K562 (cell line): Measurements from ENCODE around the gene CLDN7. TPM values are rescaled to one million over a fixed set of nuclear protein-coding genes. Genes with fewer than 3 reads are reported as not detected.

Experiments
- ATAC-seq: fragments of 200-7000 bp; cut with Tn5 transposase; 3 replicates; pipeline ENCODE4 v1.9.1; 2020; ENCODE audit warnings: moderate library complexity
- BruUV-seq: library from RNA; stranded (reverse); fragments of 400-500 nt; replicated peaks from 2 replicates; lab custom pipeline; 2021; lab: Mats Ljungman, UMichigan
- CTCF ChIA-PET: fragments of 300-600 bp; formaldehyde crosslinking; extraction: SDS; loops from one replicate; lab custom pipeline; 2021; ENCODE audit warnings: low intra/inter-chr PET ratio; lab: Yijun Ruan, JAX
- POLR2A ChIA-PET: fragments of 300-600, 350-650 bp; sonication (Branson Sonifier 250); formaldehyde crosslinking; extraction: SDS; loops from one replicate; lab custom pipeline; 2021; ENCODE audit warnings: antibody characterized with exemption, inconsistent platforms; lab: Yijun Ruan, JAX
- DNase-seq, 4 experiments: peaks; one replicate each; pipeline versions ENCODE4 v3.0.0 to v3.0.0-alpha.2; 2011 to 2018; ENCODE audit warnings: low spot score in 3 of 4, mixed read lengths in 3 of 4; ENCODE audit errors: extremely low read depth in 1 of 4
- FAIRE-seq: peaks from 2 replicates; lab custom pipeline; 2011; peaks lifted over from hg19 to GRCh38; lab: Jason Lieb, UNC
- H2AFZ ChIP-seq: 2 replicates; pipeline ENCODE4 v1.6.0; 2011; ENCODE audit warnings: low read depth, low read length, control low read depth, inconsistent platforms
- H3K27ac ChIP-seq: fragments of 200-600 bp; 3 replicates; pipeline ENCODE4 v1.8.0; 2011; ENCODE audit warnings: low read depth, mild to moderate bottlenecking, control low read depth, inconsistent platforms, low read length, moderate library complexity, mixed read lengths; ENCODE audit errors: extremely low read depth
- H3K27me3 ChIP-seq, 2 experiments: fragments of 300-600 bp in 1 of 2; 2 replicates in 1 of 2; 3 replicates in 1 of 2; pipeline versions ENCODE4 v1.6.0 to v1.8.0; 2011; ENCODE audit warnings: inconsistent platforms in 2 of 2, low read length in 2 of 2, mild to moderate bottlenecking in 1 of 2, mixed read lengths in 1 of 2, moderate library complexity in 1 of 2; ENCODE audit not compliant: control insufficient read depth in 2 of 2, insufficient read depth in 2 of 2
- H3K36me3 ChIP-seq: fragments of 300-600 bp; 3 replicates; pipeline ENCODE4 v1.8.0; 2011; ENCODE audit warnings: mild to moderate bottlenecking, low read length, inconsistent platforms; ENCODE audit not compliant: control insufficient read depth, insufficient read depth
- H3K4me1 ChIP-seq, 2 experiments: fragments of 200-600 bp in 1 of 2; replicated peaks in 1 of 2; 2 replicates in 1 of 2; 3 replicates in 1 of 2; pipeline versions ENCODE4 v1.5.1 to v1.8.0; 2011; ENCODE audit warnings: inconsistent platforms in 2 of 2, low read length in 2 of 2, mild to moderate bottlenecking in 1 of 2, mixed read lengths in 1 of 2, moderate library complexity in 1 of 2; ENCODE audit not compliant: control insufficient read depth in 2 of 2, insufficient read depth in 2 of 2
- H3K4me2 ChIP-seq: 2 replicates; pipeline ENCODE4 v1.6.1; 2011; ENCODE audit warnings: low read length, control low read depth, inconsistent platforms, mixed read lengths; ENCODE audit not compliant: insufficient read depth
- H3K4me3 ChIP-seq: fragments of 200-600 bp; sonication (generic), shearing (Covaris generic); 2 replicates; pipeline ENCODE4 v1.5.1; 2016; ENCODE audit warnings: control low read depth, inconsistent platforms
- H3K79me2 ChIP-seq: fragments of 200-600 bp; 3 replicates; pipeline ENCODE4 v1.8.0; 2011; ENCODE audit warnings: low read length, inconsistent platforms; ENCODE audit not compliant: control insufficient read depth, insufficient read depth
- H3K9ac ChIP-seq, 2 experiments: 2 replicates each; pipeline versions ENCODE4 v1.6.0 to v1.6.1; 2011; ENCODE audit warnings: low read depth in 2 of 2, low read length in 2 of 2, control low read depth in 1 of 2, inconsistent platforms in 1 of 2, mild to moderate bottlenecking in 1 of 2, mixed read lengths in 1 of 2; ENCODE audit not compliant: insufficient read depth in 1 of 2
- H3K9me1 ChIP-seq: one replicate; pipeline ENCODE4 v1.6.0; 2011; ENCODE audit warnings: inconsistent platforms, mild to moderate bottlenecking, low read length, moderate library complexity; ENCODE audit not compliant: control insufficient read depth, insufficient read depth
- H3K9me3 ChIP-seq: replicated peaks from 2 replicates; pipeline ENCODE4 v1.5.1; 2011; ENCODE audit warnings: low read depth, low read length, inconsistent platforms; ENCODE audit not compliant: control insufficient read depth, insufficient read depth
- H4K20me1 ChIP-seq: replicated peaks from 2 replicates; pipeline ENCODE4 v1.6.1; 2011; ENCODE audit warnings: low read length, inconsistent platforms, mixed read lengths; ENCODE audit not compliant: control insufficient read depth, insufficient read depth
- DEAF1 ChIP-seq: fragments of 450-650 bp; formaldehyde crosslinking; IDR thresholded peaks from 2 replicates; pipeline ENCODE4 v1.4.0; 2020; ENCODE audit warnings: mild to moderate bottlenecking, moderate library complexity
- ELF4 ChIP-seq: fragments of 450-650 bp; formaldehyde crosslinking; IDR thresholded peaks from 2 replicates; pipeline ENCODE4 v1.4.0; 2022; ENCODE audit warnings: missing genetic modification characterization
- POLR2G ChIP-seq: fragments of 200-400 bp; formaldehyde crosslinking; IDR thresholded peaks from 2 replicates; pipeline ENCODE4 v1.6.1; 2017; ENCODE audit warnings: low read depth, mild to moderate bottlenecking, antibody characterized with exemption, low read length, moderate library complexity
- RBFOX2 ChIP-seq: fragments of 200-400 bp; formaldehyde crosslinking; IDR thresholded peaks from 2 replicates; pipeline ENCODE4 v1.6.1; 2017; ENCODE audit warnings: low read depth, mild to moderate bottlenecking, low read length, moderate library complexity
- TBP ChIP-seq: optimal IDR thresholded peaks from 2 replicates; pipeline ENCODE3; 2011; ENCODE audit warnings: low read depth, low read length, improper control_type of control experiment
- ZBTB33 ChIP-seq: sonication (generic); formaldehyde crosslinking; IDR thresholded peaks from 2 replicates; pipeline ENCODE4 v1.8.1; 2023; ENCODE audit warnings: mild to moderate bottlenecking, missing genetic modification reagents
- WGBS: fragments of 100-300 bp; shearing (Covaris generic); methylation state at CpG from one replicate; pipeline ENCODE4 v1.1.6; 2016; ENCODE audit warnings: low coverage, mixed read lengths; ENCODE audit not compliant: insufficient coverage; ENCODE audit errors: missing lambda C conversion rate; 5-methylcytosine and 5-hydroxymethylcytosine counted together
- in situ Hi-C: fragments of 300-500 bp; cut with MboI; formaldehyde crosslinking; loops from 4 replicates; pipeline ENCODE4 v1.15.0; 2018; ENCODE audit warnings: inconsistent platforms, mixed read lengths
- intact Hi-C: fragments of 100-400 bp; cut with micrococcal nuclease; formaldehyde crosslinking; loops from 2 replicates; pipeline ENCODE4 v1.14.2; 2022
- polyA plus RNA-seq, 8 experiments: library from polyadenylated mRNA; depleted of rRNA in 4 of 8; stranded (reverse) in 5 of 8; unstranded in 3 of 8; fragments of >200 nt; fragmentation: Nextera tagmentation in 2 of 8; fragmentation: Illumina TruSeq in 1 of 8; extraction: Ambion mirVana in 2 of 8; extraction: Trizol in 1 of 8; gene quantifications; 2 replicates each; pipeline versions ENCODE4 v1.2.1 to v1.2.3, GENCODE V29; 2011 to 2014; ENCODE audit warnings: inconsistent platforms in 1 of 8, missing spikeins in 1 of 8
- total RNA-seq, 7 experiments: library from RNA; depleted of rRNA in 6 of 7; stranded (reverse); fragments of >200 nt in 6 of 7; fragmentation: Illumina TruSeq in 2 of 7; extraction: Trizol in 2 of 7; gene quantifications; 2 replicates each; pipeline versions ENCODE4 v1.2.1 to v1.2.3, GENCODE V29; 2011 to 2021; ENCODE audit warnings: low replicate concordance in 1 of 7

Gene CLDN7
- total and polyA plus RNA-seq, 9 of the 15 experiments (the other 6 are each of a cell fraction or from before 2014, with no cell fraction given) = 2.2 to 14.5 (median 7.6) TPM

- TF ChIP-seq DEAF1 (CRISPR knock-in tag) (no peak), TBP (peak; percentile 56)
- TF ChIP-seq, all 486 proteins: peak for 63
Observed at GRCh38 chr17:7262935-7263800, 890 bp upstream of the CLDN7 start (continued).

GRCh38 chr17:7261379-7262191 is 693 bp downstream of the CLDN7 start:
- FAIRE-seq (no peak), ATAC-seq (no peak), DNase-seq (peak in 1 of 4 experiments; percentile 21)
- intact Hi-C loops (no loop called here), in situ Hi-C loops (no loop called here)
- Histone ChIP-seq H3K4me2 (no peak overlapping the region), H3K36me3 (peaks cover 36% of the 10 kb centered on the region; the same call in 2 of the 3 replicates), H3K27me3 (no peaks in the 10 kb centered on the region), H3K79me2 (no peaks in the 10 kb centered on the region), H3K9ac (no peak overlapping the region), H2AFZ (no peak overlapping the region), H4K20me1 (no peaks in the 10 kb centered on the region), H3K4me3 (no peak overlapping the region), H3K9me3 (no peaks in the 10 kb centered on the region), H3K9me1 (no peaks in the 10 kb centered on the region), H3K27ac (no peak overlapping the region), H3K4me1 (peaks cover 10 to 35% of the 10 kb centered on the region in 2 experiments; a peak in 4 of 5 replicates)
- peak; percentile 83 for TF ChIP-seq ZBTB33
- peak; percentile 71 for TF ChIP-seq POLR2G
- no peak for TF ChIP-seq ELF4 (CRISPR knock-in tag)
- peak; percentile 35; the same call in 1 of the 2 replicates for TF ChIP-seq RBFOX2
- no TSS peak for BruUV-seq
- POLR2A ChIA-PET = no interaction called here
- CTCF ChIA-PET = no interaction called here
- 88% methylated on average over 16 of the region's 71 CpGs for WGBS
